ENCODE results near the gene FRMD5. TPM values are rescaled to one million over a fixed set of nuclear protein-coding genes. Genes with fewer than 3 reads are reported as not detected.

The FRMD5 gene
- total RNA-seq, 3 donors from 2014 or later (not counting 1 experiment from before 2014, with no cell fraction given) = not detected

- intact Hi-C loops (cut with micrococcal nuclease) = no loop called here
- Mint-ChIP-seq H3K4me1 (no peaks in the 10 kb centered on the region), H3K4me3 (no peak overlapping the region), H3K9me3 (no peaks in the 10 kb centered on the region), H3K36me3 (no peaks in the 10 kb centered on the region), H3K27me3 (ENCODE audit: low read depth in 2 of 2) (peaks cover 31 to 36% of the 10 kb centered on the region in 2 donors), H3K27ac (no peak overlapping the region)
- Histone ChIP-seq H3K4me1 (ENCODE audit: control insufficient read depth, insufficient read depth, low read length) (peaks cover under 1% of the 10 kb centered on the region), H3K27ac (ENCODE audit: low read length) (no peak overlapping the region), H3K27me3 (ENCODE audit: control insufficient read depth, insufficient read depth, low read length) (peaks cover 18% of the 10 kb centered on the region), H3K9me3 (ENCODE audit: control insufficient read depth, insufficient read depth, low read length) (no peaks in the 10 kb centered on the region), H3K4me3 (ENCODE audit: low read length) (no peak overlapping the region), H3K36me3 (ENCODE audit: control insufficient read depth, insufficient read depth, low read length) (no peaks in the 10 kb centered on the region)
- WGBS (ENCODE audit: insufficient coverage) = 84% methylated on average over 4 of the region's 4 CpGs
- DNase-seq = no peak
- ATAC-seq = no peak
- TF ChIP-seq CTCF (IDR thresholded peaks at IDR 0.05) = no peak
Observed at GRCh38 chr15:44188795-44189194, 6.3 kb downstream of the FRMD5 start.

- no peak for DNase-seq
- Histone ChIP-seq H3K36me3 (ENCODE audit: control insufficient read depth, insufficient read depth, low read length) (no peaks in the 10 kb centered on the region), H3K27ac (ENCODE audit: low read length) (no peak overlapping the region), H3K4me3 (ENCODE audit: low read length) (no peak overlapping the region), H3K27me3 (ENCODE audit: control insufficient read depth, insufficient read depth, low read length) (peaks cover 4% of the 10 kb centered on the region), H3K9me3 (ENCODE audit: control insufficient read depth, insufficient read depth, low read length) (no peaks in the 10 kb centered on the region), H3K4me1 (ENCODE audit: control insufficient read depth, insufficient read depth, low read length) (no peaks in the 10 kb centered on the region)
- intact Hi-C loops (cut with micrococcal nuclease) = no loop called here
- Mint-ChIP-seq H3K27ac (no peak overlapping the region), H3K9me3 (no peaks in the 10 kb centered on the region), H3K27me3 (ENCODE audit: low read depth in 2 of 2) (peaks cover 21 to 29% of the 10 kb centered on the region in 2 donors), H3K4me1 (no peaks in the 10 kb centered on the region), H3K4me3 (no peak overlapping the region), H3K36me3 (no peaks in the 10 kb centered on the region)
- no peak for ATAC-seq
- TF ChIP-seq CTCF (IDR thresholded peaks at IDR 0.05) = no peak
- 86% methylated on average over 6 of the region's 6 CpGs for WGBS (ENCODE audit: insufficient coverage)
Observed at GRCh38 chr15:44186705-44187104, 8.4 kb downstream of the FRMD5 start.

- no peak for DNase-seq
- Histone ChIP-seq H3K27ac (ENCODE audit: low read length) (no peak overlapping the region), H3K9me3 (ENCODE audit: control insufficient read depth, insufficient read depth, low read length) (no peaks in the 10 kb centered on the region), H3K4me1 (ENCODE audit: control insufficient read depth, insufficient read depth, low read length) (no peaks in the 10 kb centered on the region), H3K4me3 (ENCODE audit: low read length) (no peak overlapping the region), H3K27me3 (ENCODE audit: control insufficient read depth, insufficient read depth, low read length) (no peaks in the 10 kb centered on the region), H3K36me3 (ENCODE audit: control insufficient read depth, insufficient read depth, low read length) (no peaks in the 10 kb centered on the region)
- Mint-ChIP-seq H3K27me3 (ENCODE audit: low read depth in 2 of 2) (peaks cover 10 to 17% of the 10 kb centered on the region in 2 donors), H3K36me3 (no peaks in the 10 kb centered on the region), H3K4me3 (no peak overlapping the region), H3K4me1 (no peaks in the 10 kb centered on the region), H3K9me3 (no peaks in the 10 kb centered on the region), H3K27ac (no peak overlapping the region)
- ATAC-seq = no peak
- 84% methylated on average over 4 of the region's 4 CpGs for WGBS (ENCODE audit: insufficient coverage)
- no peak for TF ChIP-seq CTCF (IDR thresholded peaks at IDR 0.05)
- intact Hi-C loops (cut with micrococcal nuclease) = no loop called here
Observed at GRCh38 chr15:44183363-44183762, 11.7 kb downstream of the FRMD5 start.

GRCh38 chr15:44181410-44181809 lies 13.7 kb downstream of the FRMD5 start:
- no peaks in the 10 kb centered on the region for H3K9me3 ChIP-seq (ENCODE audit: control insufficient read depth, insufficient read depth, low read length)
- TF ChIP-seq CTCF (IDR thresholded peaks at IDR 0.05) = no peak
- no peaks in the 10 kb centered on the region for H3K4me1 ChIP-seq (ENCODE audit: control insufficient read depth, insufficient read depth, low read length)
- H3K36me3 ChIP-seq (ENCODE audit: control insufficient read depth, insufficient read depth, low read length) = no peaks in the 10 kb centered on the region
- no peaks in the 10 kb centered on the region for H3K4me1 Mint-ChIP-seq
- H3K27ac ChIP-seq (ENCODE audit: low read length) = no peak overlapping the region
- H3K4me3 Mint-ChIP-seq = no peak overlapping the region
- no peaks in the 10 kb centered on the region for H3K9me3 Mint-ChIP-seq
- 95% methylated on average over 2 of the region's 2 CpGs for WGBS (ENCODE audit: insufficient coverage)
- no peak for DNase-seq
- intact Hi-C loops (cut with micrococcal nuclease) = no loop called here
- H3K4me3 ChIP-seq (ENCODE audit: low read length) = no peak overlapping the region
- H3K27me3 Mint-ChIP-seq (ENCODE audit: low read depth in 2 of 2) = peaks cover 6 to 16% of the 10 kb centered on the region in 2 donors
- no peaks in the 10 kb centered on the region for H3K36me3 Mint-ChIP-seq
- no peak for ATAC-seq
- H3K27ac Mint-ChIP-seq = no peak overlapping the region
- no peaks in the 10 kb centered on the region for H3K27me3 ChIP-seq (ENCODE audit: control insufficient read depth, insufficient read depth, low read length)
